Choroid plexus epithelial cell (primary cell): ENCODE data around the gene EPS8L1.

Experiments
- DNase-seq: peaks from one replicate; pipeline ENCODE4 v3.0.0-alpha.2; 2010; ENCODE audit warnings: low read depth
- H3K4me3 ChIP-seq: 2 replicates; pipeline ENCODE4 v1.5.1; 2011; ENCODE audit warnings: low read depth, mild to moderate bottlenecking, control low read depth, low read length, moderate library complexity
- TF ChIP-seq, protein P1 (sequence below): conservative IDR thresholded peaks from 2 replicates; pipeline ENCODE4 v1.5.1; 2011; ENCODE audit warnings: low read depth, mild to moderate bottlenecking, control low read depth, inconsistent platforms, low read length, moderate library complexity

Gene EPS8L1

DNA sequence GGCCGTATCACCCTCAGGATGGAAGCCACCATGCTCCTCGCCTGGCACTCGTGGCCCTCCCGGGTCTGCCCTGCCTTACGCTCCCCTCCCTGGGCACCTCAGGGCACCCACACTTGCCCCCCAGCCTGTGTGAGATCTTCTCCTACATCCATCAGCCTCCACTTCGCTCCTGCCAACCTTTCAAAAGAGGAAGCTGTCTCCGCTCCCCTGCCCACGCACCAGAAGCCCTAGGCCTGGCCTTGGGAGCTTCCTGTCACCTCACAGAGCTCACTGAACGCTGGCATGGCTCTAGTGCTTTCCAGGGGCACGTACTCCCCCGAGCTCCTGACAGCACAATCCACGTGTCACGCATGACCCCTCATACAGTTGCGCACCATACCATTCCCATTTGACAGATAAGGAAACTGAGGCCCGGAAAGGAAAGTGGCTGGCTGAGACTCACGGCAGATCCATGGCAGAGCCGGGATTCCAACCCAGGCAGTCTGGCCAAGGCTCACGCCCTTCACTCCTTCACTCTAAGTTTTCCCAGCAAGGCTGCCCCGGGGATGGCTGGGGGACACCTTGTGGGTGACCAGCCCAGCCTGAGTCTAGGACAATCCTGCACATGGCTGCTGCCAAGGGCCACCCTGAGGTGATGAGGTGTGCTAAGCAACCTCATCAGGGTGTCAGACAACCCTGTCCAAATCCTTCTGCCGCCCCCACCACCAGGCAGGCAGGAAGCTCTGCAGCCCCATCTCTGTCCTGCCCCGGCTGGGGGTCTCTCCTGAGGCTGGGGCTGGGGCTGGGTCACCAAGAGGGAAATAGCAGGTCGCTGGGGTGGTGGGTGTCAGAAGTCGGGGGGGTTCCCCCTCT lies 22.4 kb downstream of the EPS8L1 start:
- DNase-seq = no peak
- TF ChIP-seq, protein P1, sequence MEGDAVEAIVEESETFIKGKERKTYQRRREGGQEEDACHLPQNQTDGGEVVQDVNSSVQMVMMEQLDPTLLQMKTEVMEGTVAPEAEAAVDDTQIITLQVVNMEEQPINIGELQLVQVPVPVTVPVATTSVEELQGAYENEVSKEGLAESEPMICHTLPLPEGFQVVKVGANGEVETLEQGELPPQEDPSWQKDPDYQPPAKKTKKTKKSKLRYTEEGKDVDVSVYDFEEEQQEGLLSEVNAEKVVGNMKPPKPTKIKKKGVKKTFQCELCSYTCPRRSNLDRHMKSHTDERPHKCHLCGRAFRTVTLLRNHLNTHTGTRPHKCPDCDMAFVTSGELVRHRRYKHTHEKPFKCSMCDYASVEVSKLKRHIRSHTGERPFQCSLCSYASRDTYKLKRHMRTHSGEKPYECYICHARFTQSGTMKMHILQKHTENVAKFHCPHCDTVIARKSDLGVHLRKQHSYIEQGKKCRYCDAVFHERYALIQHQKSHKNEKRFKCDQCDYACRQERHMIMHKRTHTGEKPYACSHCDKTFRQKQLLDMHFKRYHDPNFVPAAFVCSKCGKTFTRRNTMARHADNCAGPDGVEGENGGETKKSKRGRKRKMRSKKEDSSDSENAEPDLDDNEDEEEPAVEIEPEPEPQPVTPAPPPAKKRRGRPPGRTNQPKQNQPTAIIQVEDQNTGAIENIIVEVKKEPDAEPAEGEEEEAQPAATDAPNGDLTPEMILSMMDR = no peak
- H3K4me3 ChIP-seq = no peak overlapping the region

DNA sequence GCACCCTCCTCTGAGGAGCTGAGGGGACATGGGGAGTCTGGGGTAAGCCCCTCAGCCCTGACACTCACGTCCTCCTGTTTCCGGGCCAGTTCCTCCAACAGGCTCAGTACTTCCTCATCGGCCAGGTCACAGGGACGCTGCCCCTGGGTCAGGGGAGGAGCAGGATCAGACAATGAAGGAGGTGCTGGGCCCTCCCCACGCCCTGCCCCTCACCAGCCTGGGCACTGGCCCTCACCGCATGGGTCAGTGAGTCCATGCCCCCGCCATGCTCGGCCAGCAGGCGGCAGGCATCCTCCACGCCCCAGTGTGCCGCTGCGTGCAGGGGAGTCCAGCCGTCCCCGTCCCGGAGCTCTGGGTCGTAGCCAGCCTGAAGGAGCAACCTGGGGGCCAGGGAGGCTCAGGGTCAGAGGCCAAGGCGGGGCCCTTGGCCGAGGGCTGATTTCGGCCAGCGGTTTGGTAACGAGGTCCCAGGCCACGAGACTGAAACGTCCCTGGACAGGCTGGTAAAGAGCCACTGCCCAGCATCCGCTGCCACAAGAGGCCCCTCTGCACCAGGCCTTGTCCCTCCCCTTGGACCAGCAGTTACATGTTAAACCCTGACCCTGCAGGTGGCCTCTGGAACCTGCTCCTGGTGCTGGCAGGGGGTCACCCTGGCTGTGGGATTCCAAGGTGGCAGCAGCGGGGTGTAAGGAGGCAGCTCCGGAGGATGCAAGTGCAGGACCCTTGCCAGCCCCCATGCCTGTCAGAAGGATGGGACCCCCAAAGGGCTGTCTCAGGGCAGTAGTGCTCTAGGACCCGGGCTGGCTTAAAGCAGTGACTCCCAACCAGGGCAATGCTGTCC lies 23.3 kb downstream of the EPS8L1 start:
- no peak overlapping the region for H3K4me3 ChIP-seq
- DNase-seq = no peak
- TF ChIP-seq, protein P1 = no peak

DNA sequence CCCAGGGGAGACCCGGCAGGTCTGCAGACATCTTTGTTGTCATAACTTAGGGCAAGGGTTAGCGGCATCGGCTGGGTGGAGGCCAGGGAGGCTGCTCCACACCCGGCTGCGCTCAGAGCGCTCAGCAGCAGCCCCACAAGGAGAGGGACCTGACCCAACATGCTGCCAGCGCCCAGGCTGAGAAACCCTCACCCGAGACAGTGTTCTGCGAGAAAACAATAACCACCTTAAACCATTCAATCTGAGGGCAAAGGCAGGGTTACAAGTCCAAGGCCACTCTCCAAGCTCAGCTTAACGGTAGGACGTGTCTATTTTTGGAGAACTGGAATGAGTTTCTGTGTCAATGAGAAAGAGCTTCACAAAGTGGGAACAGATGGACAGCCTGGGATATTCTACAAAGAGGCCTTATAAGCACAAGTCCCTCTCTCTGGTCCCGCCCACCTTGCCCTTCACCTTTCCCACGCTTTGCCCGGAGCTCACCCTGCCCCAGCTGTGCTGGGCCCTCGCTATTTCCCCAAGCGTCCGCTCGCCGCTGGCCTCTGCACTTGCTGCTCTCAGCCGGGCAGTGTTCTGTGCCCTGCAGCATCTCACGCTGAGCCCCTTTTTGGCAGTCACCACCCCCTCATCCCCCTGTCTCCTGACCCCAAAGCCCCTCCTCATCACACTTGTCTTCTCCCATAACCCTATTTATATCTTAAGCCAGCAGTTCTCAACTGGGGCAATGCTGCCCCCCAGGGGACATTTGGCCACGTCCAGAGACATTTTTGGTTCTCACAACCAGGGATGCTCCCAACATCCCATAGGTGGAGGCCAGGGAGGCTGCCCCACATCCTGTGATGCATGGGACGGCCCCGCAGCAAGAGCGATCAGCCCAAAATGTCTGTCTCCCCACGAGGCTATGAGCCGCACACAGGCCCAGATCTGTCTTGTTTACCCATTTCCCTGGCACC lies 24.2 kb downstream of the EPS8L1 start:
- no peak overlapping the region for H3K4me3 ChIP-seq
- TF ChIP-seq, protein P1 = peak; percentile 47
- no peak for DNase-seq

DNA sequence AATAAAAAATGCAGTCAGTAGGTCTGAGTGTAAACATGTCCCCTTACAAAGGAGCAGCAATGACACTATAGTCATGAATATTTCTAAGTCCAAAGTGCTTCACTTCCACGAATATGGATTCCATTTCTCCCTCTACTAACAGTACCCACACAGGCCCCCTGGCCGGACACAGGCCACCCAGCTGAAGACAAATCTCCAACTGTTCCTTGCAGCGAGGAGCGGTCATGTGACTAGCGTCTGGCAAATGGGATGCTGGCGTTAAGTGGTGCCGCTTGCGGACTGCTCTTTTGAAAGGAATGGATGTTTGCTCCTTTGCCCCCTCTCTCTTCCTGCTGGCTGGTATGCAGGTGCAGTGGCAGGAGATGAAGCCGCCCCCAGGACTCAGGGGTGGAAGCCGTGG lies 25.6 kb downstream of the EPS8L1 start:
- no peak for DNase-seq
- no peak overlapping the region for H3K4me3 ChIP-seq
- TF ChIP-seq, protein P1 = no peak

DNA sequence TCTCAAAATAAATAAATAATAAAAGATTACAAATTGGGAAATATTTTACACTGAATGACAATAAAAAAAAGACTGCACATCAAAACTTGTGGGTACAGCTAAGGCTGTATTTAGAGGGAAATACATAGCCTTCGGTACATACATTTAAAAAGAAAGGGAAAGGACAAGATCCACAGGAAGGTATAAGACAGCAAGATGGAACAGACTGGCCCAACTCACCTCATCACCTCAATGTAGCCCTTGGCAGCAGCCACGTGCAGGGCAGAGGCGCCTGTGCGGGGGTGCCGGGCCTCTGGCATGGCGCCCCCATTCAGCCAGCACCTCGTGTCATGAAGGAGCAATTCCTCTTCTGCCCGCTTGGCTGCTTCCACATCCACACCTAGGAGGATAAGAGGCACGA lies 27.5 kb downstream of the EPS8L1 start:
- no peak for DNase-seq
- H3K4me3 ChIP-seq = no peak overlapping the region
- TF ChIP-seq, protein P1 = no peak

DNA sequence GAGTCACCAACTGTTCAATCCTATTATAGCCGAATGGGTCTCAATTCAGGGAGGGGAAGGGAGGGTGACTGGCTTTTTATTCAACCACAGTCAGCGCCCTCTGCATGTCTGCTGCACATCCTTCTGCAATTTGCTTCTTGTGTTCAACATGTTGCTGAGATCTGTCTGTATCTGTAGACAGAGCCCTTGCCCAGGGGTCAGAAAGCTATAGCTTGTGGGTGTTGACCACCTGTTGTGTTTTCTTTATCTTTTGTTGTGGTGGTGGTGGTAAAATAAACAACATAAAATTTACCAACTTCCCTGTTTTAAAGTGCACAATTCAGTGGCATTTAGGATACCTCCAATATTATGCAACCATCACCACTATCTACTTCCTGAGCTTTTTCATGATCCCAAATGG lies 29.6 kb downstream of the EPS8L1 start:
- DNase-seq = no peak
- TF ChIP-seq, protein P1 = no peak
- H3K4me3 ChIP-seq = no peak overlapping the region
